HG02610 (cell line): ENCODE results near the gene SPACDR.

Experiments
- ATAC-seq: cut with Tn5 transposase; IDR thresholded peaks from one replicate; pipeline ENCODE4 v1.9.1; 2021; ENCODE audit warnings: mild to moderate bottlenecking, moderate library complexity; ENCODE audit not compliant: unreplicated experiment

Gene SPACDR

DNA sequence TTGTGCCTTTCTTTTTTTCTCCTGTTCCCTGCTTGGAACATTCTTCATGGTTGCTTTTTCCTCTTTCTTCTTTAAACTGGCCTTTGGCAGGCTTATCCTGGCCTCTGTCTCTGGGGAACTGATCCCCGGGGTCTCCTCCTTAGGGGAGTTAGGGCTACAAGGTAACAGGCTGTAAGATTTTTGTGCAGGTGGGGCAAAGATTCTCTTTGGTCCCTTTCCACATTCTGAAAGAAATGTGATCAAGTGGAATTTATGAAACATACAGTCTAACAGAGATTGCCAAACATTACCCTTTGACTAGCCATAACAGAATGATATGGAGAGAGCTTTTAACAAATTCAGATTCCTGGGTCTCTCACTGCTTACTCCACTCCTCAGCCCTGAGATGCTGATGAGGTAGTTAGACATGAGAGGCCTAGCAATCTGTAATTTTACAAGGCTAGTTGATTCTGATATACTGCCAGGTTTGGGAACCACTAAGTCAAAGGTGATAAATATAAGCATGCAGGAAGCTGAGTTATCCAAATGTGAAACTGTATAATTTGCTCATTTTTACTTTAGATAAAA, 44.3 kb downstream of the SPACDR start:
- no peak for ATAC-seq

DNA sequence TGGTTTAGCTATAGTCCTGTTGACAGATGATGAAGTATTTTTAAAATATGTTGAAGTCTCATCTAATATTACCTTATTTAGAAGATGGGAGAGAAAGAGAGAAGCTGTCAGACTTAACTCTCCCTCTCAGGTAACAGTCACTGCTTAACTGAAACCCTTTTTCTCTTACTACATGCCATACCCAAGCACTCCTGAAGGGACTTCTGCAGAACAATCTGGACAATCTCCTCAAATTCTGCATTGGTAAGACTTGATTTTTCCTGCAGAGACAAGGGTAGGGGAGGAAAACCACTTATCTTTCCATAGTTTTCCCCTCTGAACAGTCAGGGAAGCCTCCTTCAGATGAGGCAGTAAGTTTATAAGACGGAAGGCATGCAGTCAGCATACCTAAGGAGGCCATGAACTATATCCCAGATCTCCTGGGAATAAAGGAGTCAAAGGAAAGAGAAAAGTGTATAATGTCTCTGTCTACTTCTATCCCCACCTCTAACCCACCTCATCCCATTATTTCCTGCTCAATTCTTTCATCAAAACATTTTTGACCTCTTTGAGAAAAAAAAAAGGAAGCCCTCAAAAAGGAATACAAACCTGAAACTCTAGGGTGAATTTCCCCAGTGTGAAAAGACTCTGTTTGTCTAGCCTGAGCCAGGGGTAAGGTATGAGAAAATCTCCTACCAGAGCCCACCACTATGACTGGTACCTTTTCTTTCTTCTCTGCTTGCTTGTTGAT, 45.0 kb downstream of the SPACDR start:
- no peak for ATAC-seq

DNA sequence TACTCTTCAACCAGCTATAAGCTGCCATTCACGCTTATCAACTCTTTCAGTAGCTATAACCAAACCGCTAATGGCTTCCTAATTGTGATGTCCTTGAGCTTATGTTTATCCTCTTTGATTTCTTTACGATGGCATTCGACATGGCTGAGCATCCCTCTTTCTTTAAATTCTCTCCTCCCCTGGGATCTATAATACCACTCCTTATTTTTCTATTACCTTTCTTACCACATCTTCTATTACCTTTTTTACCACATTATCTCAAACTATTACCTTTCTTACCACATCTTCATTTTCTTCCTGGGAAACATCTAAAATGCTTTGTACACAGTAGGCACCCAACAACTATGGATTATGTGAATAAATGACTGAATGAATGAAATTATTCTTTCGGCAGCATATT, 48.6 kb downstream of the SPACDR start:
- no peak for ATAC-seq

DNA sequence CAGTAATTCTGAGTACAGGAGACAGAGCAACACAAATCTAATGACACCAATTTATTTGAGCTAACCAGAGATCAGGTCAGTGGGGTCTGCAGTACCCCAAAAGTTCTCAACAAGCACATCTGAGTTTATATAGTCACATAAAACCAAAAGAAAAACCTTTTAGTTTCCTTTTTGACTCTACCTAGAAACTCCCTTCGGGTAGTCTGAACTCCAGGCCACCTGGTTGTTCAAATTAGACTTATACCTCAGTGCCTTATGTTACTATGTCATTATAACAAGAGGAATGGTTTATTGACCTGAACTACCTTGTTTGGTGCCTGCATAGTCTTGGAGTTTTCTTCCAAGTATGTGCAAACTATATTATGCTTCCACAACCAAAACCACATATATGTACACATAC, 50.2 kb downstream of the SPACDR start:
- ATAC-seq, result no peak

DNA sequence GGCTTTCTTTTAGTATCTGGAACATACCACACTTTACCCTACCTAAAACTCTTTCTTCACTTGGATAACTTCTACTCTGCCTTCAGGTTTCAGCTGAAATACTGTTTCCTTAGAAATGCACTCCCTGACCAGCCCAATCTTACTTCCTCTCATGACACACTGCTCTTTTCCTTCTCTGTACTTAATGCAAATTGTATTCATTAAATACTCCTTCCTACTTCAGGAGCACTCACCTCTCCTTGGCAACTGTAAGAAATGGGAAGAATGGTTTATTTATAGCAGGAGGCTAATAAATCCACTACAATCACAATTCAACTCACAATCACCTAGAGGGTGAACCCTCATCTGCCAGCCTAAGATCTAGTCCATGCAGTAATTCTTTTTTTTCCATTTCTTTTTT, 50.7 kb downstream of the SPACDR start:
- ATAC-seq, result no peak

DNA sequence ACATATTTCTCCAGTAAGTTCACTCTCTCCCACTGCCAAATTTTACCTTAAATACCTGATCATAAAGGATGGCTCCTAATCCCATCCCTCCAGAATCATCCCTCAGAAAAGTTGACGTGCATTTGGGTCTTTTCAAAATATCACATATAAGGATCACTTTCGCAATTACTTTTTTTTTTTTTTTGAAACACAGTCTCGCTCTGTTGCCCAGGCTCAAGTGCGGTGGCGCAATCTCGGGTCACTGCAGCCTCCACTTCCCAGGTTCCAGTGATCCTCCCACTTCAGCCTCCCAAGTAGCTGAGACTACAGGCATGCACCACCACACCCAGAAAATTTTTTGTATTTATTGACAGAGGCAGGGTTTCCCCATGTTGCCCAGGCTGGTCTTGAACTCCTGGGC, 53.0 kb downstream of the SPACDR start:
- no peak for ATAC-seq

DNA sequence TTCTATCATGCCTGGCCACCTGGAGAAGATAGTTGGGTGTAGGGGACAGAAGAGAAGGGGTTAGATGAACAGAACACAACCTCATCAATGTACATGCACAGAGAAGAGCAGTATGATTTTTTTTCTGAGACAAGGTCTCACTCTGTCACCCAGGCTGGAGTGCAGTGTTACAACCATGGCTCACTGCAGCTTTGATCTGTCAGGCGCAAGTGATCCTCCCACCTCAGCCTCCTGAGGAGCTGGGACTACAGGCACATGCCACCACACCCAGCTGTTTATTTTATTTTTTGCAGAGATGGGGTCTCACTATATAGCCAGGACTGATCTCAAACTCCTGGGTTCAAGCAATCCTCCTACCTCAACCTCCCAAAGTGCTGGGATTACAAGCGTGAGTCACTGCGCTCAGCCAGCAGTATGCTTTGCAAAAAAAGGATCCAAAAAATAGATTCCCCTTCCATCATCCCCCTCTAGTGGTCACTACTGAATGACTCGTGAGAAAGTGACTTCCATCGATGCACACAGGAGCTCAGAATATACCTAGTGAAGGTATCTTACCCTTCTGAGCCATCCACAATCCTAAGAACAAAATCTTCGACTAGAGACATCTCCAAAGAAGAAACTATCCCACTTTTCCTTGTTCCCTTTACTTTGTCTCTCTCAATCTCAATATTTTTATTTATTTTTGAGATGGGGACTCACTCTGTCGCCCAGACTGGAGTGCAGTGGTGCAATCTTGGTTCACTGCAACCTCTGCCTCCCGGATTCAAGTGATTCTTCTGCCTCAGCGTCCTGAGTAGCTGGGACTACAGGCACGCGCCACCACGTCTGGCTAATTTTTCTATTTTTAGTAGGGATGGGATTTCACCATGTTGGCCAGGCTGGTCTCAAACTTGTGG, 56.5 kb downstream of the SPACDR start:
- no peak for ATAC-seq

DNA sequence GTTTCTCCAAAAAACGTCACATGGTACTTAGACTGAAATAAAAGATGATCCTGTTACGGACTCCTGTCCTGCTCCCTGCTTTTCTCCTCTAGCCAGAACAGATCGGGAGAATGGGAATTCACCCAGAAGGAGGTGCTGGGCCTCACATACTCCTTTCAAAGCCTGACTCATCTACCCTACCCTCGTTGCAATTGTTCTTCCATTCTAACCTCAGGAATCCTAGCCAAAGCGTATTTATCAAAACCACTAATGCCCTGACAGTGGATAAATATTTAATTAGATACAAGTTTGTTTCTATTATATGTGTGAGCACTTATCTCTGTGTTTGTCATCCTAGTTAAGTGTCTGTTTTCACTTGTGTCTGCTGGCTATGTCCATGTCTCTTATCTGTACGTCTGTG, 57.3 kb downstream of the SPACDR start:
- ATAC-seq, result no peak
